SK-N-SH (cell line): ENCODE data around the gene PARD3.

Source experiments
- CTCF ChIP-seq: fragments of 200-600 bp; sonication (generic); IDR thresholded peaks from 2 replicates; pipeline ENCODE4 v1.6.1; 2017; ENCODE audit warnings: antibody characterized with exemption, mild to moderate bottlenecking, moderate library complexity
- EP300 ChIP-seq, 2 experiments: IDR thresholded peaks; 2 replicates each; pipeline versions ENCODE4 v1.4.0 to v1.6.1; 2012; ENCODE audit warnings: borderline replicate concordance in 1 of 2, low read depth in 1 of 2, low read length in 1 of 2
- EZH2phosphoT487 ChIP-seq: fragments of 200-600 bp; sonication (generic); IDR thresholded peaks from 2 replicates; pipeline ENCODE4 v1.6.1; 2017; ENCODE audit warnings: low read depth, mixed run types, mild to moderate bottlenecking, antibody characterized with exemption, moderate library complexity, borderline replicate concordance
- FOXJ3 ChIP-seq: sonication (generic); formaldehyde crosslinking; IDR thresholded peaks from 2 replicates; pipeline ENCODE4 v1.5.1; 2020; ENCODE audit warnings: mild to moderate bottlenecking, missing genetic modification reagents
- GABPA ChIP-seq: IDR thresholded peaks from 2 replicates; pipeline ENCODE4 v1.4.0; 2012; ENCODE audit warnings: low read depth, mild to moderate bottlenecking
- POLR2AphosphoS5 ChIP-seq: IDR thresholded peaks from 2 replicates; pipeline ENCODE4 v1.6.1; 2012; ENCODE audit warnings: low read depth, low read length
- RFX5 ChIP-seq: IDR thresholded peaks from 2 replicates; pipeline ENCODE4 v1.6.1; 2012; ENCODE audit warnings: mild to moderate bottlenecking, improper control_type of control experiment, low read length
- SIN3A ChIP-seq: IDR thresholded peaks from 2 replicates; pipeline ENCODE4 v1.6.1; 2012; ENCODE audit warnings: low read depth, mild to moderate bottlenecking, low read length, moderate library complexity, borderline replicate concordance
- USF1 ChIP-seq: IDR thresholded peaks from 2 replicates; pipeline ENCODE4 v1.4.0; 2012; ENCODE audit warnings: low read depth, borderline replicate concordance
- TF ChIP-seq, protein P1 (sequence below): fragments of 150-350 bp; IDR thresholded peaks from 2 replicates; pipeline ENCODE4 v1.6.1; 2017; ENCODE audit warnings: antibody characterized with exemption, low read length, low read depth, borderline replicate concordance

GRCh38 chr10:34473174-34474008 is 341.7 kb downstream of the PARD3 start:
- TF ChIP-seq, protein P1, sequence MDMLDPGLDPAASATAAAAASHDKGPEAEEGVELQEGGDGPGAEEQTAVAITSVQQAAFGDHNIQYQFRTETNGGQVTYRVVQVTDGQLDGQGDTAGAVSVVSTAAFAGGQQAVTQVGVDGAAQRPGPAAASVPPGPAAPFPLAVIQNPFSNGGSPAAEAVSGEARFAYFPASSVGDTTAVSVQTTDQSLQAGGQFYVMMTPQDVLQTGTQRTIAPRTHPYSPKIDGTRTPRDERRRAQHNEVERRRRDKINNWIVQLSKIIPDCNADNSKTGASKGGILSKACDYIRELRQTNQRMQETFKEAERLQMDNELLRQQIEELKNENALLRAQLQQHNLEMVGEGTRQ: no peak
- no peak for TF ChIP-seq CTCF
- TF ChIP-seq EZH2phosphoT487: no peak
- no peak for TF ChIP-seq POLR2AphosphoS5
- TF ChIP-seq FOXJ3 (CRISPR knock-in tag): no peak
- TF ChIP-seq EP300 (IDR thresholded peaks at IDR 0.05; ENCODE audit: borderline replicate concordance in 1 of 2, low read depth in 1 of 2, low read length in 1 of 2): no peak
- TF ChIP-seq RFX5: no peak
- TF ChIP-seq GABPA: no peak
- TF ChIP-seq USF1: no peak
- TF ChIP-seq SIN3A: no peak
